ENCODE results near the gene LY6G6D.

GRCh38 chr6:31669676-31670075, 45.5 kb upstream of the LY6G6D start, which contains the start of gene LY6G5B:
- no peak for TF ChIP-seq CTCF (IDR thresholded peaks at IDR 0.05; ENCODE audit: low read depth, low read length)
- no peak for TF ChIP-seq EZH2phosphoT487 (IDR thresholded peaks at IDR 0.05; ENCODE audit: low read depth)

All from OCI-LY3 (cell line).